HepG2 (cell line): ENCODE measurements around the gene PRPSAP1. TPM values are rescaled to one million over a fixed set of nuclear protein-coding genes. Genes with fewer than 3 reads are reported as not detected.

Experiments
- ARNTL ChIP-seq: sonication (generic); formaldehyde crosslinking; IDR thresholded peaks from 2 replicates; pipeline ENCODE4 v1.4.0; 2020; ENCODE audit warnings: mild to moderate bottlenecking, missing genetic modification reagents
- CBX2 ChIP-seq, 2 experiments: fragments of 200-600 bp in 1 of 2; sonication (generic); formaldehyde crosslinking in 1 of 2; IDR thresholded peaks; 2 replicates each; pipeline versions ENCODE4 v1.7.0 to v1.8.1; 2018 to 2022; ENCODE audit warnings: low read depth in 2 of 2, low read length in 1 of 2, mild to moderate bottlenecking in 1 of 2, missing genetic modification reagents in 1 of 2
- GABPB1 ChIP-seq: IDR thresholded peaks from 2 replicates; pipeline ENCODE4 v1.6.1; 2016; ENCODE audit warnings: mild to moderate bottlenecking, missing genetic modification reagents, moderate library complexity, missing compliant biosample characterization
- KLF11 ChIP-seq: IDR thresholded peaks from 2 replicates; pipeline ENCODE4 v1.6.1; 2016; ENCODE audit warnings: missing compliant biosample characterization
- MTF1 ChIP-seq: sonication (generic); formaldehyde crosslinking; IDR thresholded peaks from 2 replicates; pipeline ENCODE4 v1.5.0; 2020; ENCODE audit warnings: missing genetic modification reagents
- PCBP2 ChIP-seq: fragments of 200-400 bp; formaldehyde crosslinking; optimal IDR thresholded peaks from 2 replicates; pipeline ENCODE3; 2018; ENCODE audit warnings: low read length, low read depth; ENCODE audit not compliant: poor library complexity, severe bottlenecking
- POGZ ChIP-seq: sonication (generic); formaldehyde crosslinking; IDR thresholded peaks from 2 replicates; pipeline ENCODE4 v1.4.0; 2020; ENCODE audit warnings: mild to moderate bottlenecking, missing genetic modification reagents
- SATB2 ChIP-seq: sonication (generic); formaldehyde crosslinking; IDR thresholded peaks from 2 replicates; pipeline ENCODE4 v1.5.0; 2020; ENCODE audit warnings: missing genetic modification reagents
- SIN3A ChIP-seq: IDR thresholded peaks from 2 replicates; pipeline ENCODE4 v1.6.1; 2011; ENCODE audit warnings: low read depth, mild to moderate bottlenecking, control low read depth, low read length, borderline replicate concordance
- SMYD3 ChIP-seq: sonication (generic); formaldehyde crosslinking; IDR thresholded peaks from 2 replicates; pipeline ENCODE4 v1.8.1; 2023; ENCODE audit warnings: mild to moderate bottlenecking, missing genetic modification reagents
- TARDBP ChIP-seq: sonication (generic); formaldehyde crosslinking; IDR thresholded peaks from 2 replicates; pipeline ENCODE4 v1.8.0; 2022; ENCODE audit warnings: mild to moderate bottlenecking, missing genetic modification reagents
- TBL1XR1 ChIP-seq: fragments of 150-350 bp; IDR thresholded peaks from 2 replicates; pipeline ENCODE4 v1.6.1; 2014; ENCODE audit warnings: borderline replicate concordance, low read length; ENCODE audit not compliant: partially characterized antibody
- TCF7L2 ChIP-seq: IDR thresholded peaks from 2 replicates; pipeline ENCODE4 v1.6.1; 2011; ENCODE audit warnings: mild to moderate bottlenecking, low read depth, low read length, moderate library complexity
- ZNF12 ChIP-seq: sonication (generic); formaldehyde crosslinking; IDR thresholded peaks from 2 replicates; pipeline ENCODE4 v1.5.0; 2020; ENCODE audit warnings: missing genetic modification reagents
- ZNF605 ChIP-seq: sonication (generic); formaldehyde crosslinking; IDR thresholded peaks from 2 replicates; pipeline ENCODE4 v1.8.0; 2022; ENCODE audit warnings: mild to moderate bottlenecking, missing genetic modification reagents
- ZNF678 ChIP-seq: sonication (generic); formaldehyde crosslinking; IDR thresholded peaks from 2 replicates; pipeline ENCODE4 v1.4.0; 2020; ENCODE audit warnings: mild to moderate bottlenecking, missing genetic modification reagents
- ZNF790 ChIP-seq: sonication (generic); formaldehyde crosslinking; IDR thresholded peaks from 2 replicates; pipeline ENCODE4 v1.8.0; 2022; ENCODE audit warnings: missing genetic modification reagents, mild to moderate bottlenecking, borderline replicate concordance
- polyA plus RNA-seq, 8 experiments: library from polyadenylated mRNA; depleted of rRNA in 3 of 8; stranded (reverse) in 7 of 8; unstranded in 1 of 8; fragments of >200 nt; fragmentation: Illumina TruSeq in 4 of 8; extraction: Trizol in 4 of 8; gene quantifications; 2 replicates each; pipeline versions ENCODE4 v1.2.1 to v1.2.3, GENCODE V29; 2011 to 2016; ENCODE audit warnings: low read depth in 4 of 8, missing spikeins in 1 of 8, mixed read lengths in 1 of 8; ENCODE audit not compliant: insufficient read depth in 1 of 8
- total RNA-seq, 5 experiments: library from RNA; depleted of rRNA; stranded (reverse); fragments of >200 nt; fragmentation: Illumina TruSeq; extraction: Trizol; gene quantifications; 2 replicates each; pipeline ENCODE4 v1.2.3, GENCODE V29; 2016; ENCODE audit warnings: low read depth in 1 of 5
- TF ChIP-seq, protein P1 (sequence below): sonication (generic); formaldehyde crosslinking; IDR thresholded peaks from 2 replicates; pipeline ENCODE4 v1.4.0; 2020; ENCODE audit warnings: low read depth, missing genetic modification reagents
- TF ChIP-seq, protein P2 (sequence below): sonication (generic); formaldehyde crosslinking; IDR thresholded peaks from 2 replicates; pipeline ENCODE4 v1.4.0; 2020; ENCODE audit warnings: mild to moderate bottlenecking, missing genetic modification reagents
- TF ChIP-seq, protein P3 (sequence below): sonication (generic); formaldehyde crosslinking; IDR thresholded peaks from 2 replicates; pipeline ENCODE4 v1.5.1; 2020; ENCODE audit warnings: mild to moderate bottlenecking, missing genetic modification reagents
- TF ChIP-seq, protein P4 (sequence below): IDR thresholded peaks from 2 replicates; pipeline ENCODE4 v1.6.1; 2016; ENCODE audit warnings: missing compliant biosample characterization, missing genetic modification reagents, borderline replicate concordance

Gene PRPSAP1
- total and polyA plus RNA-seq, 2 of the 13 experiments (the other 11 are each of a cell fraction or from before 2014, with no cell fraction given): 91.1 to 314 TPM

DNA sequence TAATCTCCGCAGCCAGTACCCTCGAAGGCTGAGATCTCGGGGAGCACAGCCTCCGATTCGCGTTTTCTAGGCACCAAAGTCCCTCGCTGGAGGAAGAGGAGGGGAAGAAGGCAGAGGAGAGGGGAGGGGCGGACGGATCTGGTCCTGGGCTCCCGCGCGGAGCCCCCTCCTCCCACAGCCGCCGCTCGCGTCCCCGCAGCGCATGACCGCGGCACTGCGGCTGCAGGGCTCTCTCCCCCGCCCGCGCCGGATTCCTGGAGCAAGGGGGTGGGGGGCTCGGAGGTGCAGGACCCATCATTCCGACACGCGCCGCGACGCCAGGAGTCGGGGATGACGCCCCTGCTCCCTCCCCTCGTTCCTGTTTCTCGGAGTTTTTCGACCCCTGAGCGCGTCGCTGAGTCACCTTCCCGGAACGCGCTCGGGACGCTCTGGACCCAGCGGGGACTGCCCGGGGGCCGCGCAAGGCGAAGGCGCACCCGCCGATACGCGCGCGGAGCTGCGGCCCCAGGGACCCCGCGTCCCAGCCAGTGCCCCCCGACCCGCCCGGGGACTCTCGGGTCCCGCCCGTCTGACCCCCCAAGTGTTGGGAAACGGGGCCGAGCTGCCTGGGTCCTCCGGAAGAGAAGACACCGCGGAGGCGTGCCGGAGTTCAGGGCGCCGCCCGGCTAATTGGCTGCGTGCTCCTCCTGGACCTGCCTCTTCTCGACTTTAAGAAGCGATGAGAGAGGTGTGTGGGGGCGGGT, 29.3 kb upstream of the PRPSAP1 start (continued):
- peak; percentile 62; the same call in 1 of the 2 replicates for TF ChIP-seq ZNF790 (CRISPR knock-in tag)
- TF ChIP-seq TCF7L2: no peak
- TF ChIP-seq, protein P1, sequence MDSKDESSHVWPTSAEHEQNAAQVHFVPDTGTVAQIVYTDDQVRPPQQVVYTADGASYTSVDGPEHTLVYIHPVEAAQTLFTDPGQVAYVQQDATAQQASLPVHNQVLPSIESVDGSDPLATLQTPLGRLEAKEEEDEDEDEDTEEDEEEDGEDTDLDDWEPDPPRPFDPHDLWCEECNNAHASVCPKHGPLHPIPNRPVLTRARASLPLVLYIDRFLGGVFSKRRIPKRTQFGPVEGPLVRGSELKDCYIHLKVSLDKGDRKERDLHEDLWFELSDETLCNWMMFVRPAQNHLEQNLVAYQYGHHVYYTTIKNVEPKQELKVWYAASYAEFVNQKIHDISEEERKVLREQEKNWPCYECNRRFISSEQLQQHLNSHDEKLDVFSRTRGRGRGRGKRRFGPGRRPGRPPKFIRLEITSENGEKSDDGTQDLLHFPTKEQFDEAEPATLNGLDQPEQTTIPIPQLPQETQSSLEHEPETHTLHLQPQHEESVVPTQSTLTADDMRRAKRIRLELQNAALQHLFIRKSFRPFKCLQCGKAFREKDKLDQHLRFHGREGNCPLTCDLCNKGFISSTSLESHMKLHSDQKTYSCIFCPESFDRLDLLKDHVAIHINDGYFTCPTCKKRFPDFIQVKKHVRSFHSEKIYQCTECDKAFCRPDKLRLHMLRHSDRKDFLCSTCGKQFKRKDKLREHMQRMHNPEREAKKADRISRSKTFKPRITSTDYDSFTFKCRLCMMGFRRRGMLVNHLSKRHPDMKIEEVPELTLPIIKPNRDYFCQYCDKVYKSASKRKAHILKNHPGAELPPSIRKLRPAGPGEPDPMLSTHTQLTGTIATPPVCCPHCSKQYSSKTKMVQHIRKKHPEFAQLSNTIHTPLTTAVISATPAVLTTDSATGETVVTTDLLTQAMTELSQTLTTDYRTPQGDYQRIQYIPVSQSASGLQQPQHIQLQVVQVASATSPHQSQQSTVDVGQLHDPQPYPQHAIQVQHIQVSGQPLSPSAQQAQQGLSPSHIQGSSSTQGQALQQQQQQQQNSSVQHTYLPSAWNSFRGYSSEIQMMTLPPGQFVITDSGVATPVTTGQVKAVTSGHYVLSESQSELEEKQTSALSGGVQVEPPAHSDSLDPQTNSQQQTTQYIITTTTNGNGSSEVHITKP (CRISPR knock-in tag): 0 out of 2 replicates have a peak, but pooled peaks have one; percentile 28
- peak; percentile 72; the same call in 1 of the 2 replicates for TF ChIP-seq GABPB1
- peak; percentile 56; the same call in 1 of the 2 replicates for TF ChIP-seq ZNF12
- TF ChIP-seq ZNF678: no peak
- peak; percentile 15; the same call in 1 of the 2 replicates for TF ChIP-seq POGZ (CRISPR knock-in tag)
- no peak for TF ChIP-seq MTF1 (CRISPR knock-in tag)
- TF ChIP-seq, protein P2, sequence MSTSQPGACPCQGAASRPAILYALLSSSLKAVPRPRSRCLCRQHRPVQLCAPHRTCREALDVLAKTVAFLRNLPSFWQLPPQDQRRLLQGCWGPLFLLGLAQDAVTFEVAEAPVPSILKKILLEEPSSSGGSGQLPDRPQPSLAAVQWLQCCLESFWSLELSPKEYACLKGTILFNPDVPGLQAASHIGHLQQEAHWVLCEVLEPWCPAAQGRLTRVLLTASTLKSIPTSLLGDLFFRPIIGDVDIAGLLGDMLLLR: peak; percentile 69; the same call in 1 of the 2 replicates
- TF ChIP-seq TARDBP: peak; percentile 25; the same call in 1 of the 2 replicates
- TF ChIP-seq, protein P3, sequence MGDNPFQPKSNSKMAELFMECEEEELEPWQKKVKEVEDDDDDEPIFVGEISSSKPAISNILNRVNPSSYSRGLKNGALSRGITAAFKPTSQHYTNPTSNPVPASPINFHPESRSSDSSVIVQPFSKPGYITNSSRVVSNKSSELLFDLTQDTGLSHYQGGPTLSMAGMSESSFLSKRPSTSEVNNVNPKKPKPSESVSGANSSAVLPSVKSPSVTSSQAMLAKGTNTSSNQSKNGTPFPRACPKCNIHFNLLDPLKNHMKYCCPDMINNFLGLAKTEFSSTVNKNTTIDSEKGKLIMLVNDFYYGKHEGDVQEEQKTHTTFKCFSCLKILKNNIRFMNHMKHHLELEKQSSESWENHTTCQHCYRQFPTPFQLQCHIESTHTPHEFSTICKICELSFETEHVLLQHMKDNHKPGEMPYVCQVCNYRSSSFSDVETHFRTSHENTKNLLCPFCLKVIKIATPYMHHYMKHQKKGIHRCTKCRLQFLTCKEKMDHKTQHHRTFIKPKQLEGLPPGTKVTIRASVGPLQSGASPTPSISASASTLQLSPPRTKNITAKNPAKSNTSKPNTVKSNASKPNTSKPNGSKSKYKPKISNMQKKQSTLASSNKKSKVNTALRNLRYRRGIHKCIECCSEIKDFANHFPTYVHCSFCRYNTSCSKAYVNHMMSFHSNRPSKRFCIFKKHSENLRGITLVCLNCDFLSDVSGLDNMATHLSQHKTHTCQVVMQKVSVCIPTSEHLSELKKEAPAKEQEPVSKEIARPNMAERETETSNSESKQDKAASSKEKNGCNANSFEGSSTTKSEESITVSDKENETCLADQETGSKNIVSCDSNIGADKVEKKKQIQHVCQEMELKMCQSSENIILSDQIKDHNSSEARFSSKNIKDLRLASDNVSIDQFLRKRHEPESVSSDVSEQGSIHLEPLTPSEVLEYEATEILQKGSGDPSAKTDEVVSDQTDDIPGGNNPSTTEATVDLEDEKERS (CRISPR knock-in tag): no peak; the same call in 1 of the 2 replicates
- TF ChIP-seq SATB2 (CRISPR knock-in tag): 0 out of 2 replicates have a peak, but pooled peaks have one; percentile 17
- TF ChIP-seq TBL1XR1: no peak
- TF ChIP-seq, protein P4, sequence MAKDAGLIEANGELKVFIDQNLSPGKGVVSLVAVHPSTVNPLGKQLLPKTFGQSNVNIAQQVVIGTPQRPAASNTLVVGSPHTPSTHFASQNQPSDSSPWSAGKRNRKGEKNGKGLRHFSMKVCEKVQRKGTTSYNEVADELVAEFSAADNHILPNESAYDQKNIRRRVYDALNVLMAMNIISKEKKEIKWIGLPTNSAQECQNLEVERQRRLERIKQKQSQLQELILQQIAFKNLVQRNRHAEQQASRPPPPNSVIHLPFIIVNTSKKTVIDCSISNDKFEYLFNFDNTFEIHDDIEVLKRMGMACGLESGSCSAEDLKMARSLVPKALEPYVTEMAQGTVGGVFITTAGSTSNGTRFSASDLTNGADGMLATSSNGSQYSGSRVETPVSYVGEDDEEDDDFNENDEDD (CRISPR knock-in tag): peak; percentile 52; the same call in 1 of the 2 replicates
- TF ChIP-seq SIN3A: peak; percentile 59; the same call in 1 of the 2 replicates
- TF ChIP-seq SMYD3 (CRISPR knock-in tag): no peak
- TF ChIP-seq PCBP2: no peak
- TF ChIP-seq KLF11 (CRISPR knock-in tag): no peak
- TF ChIP-seq ARNTL (CRISPR knock-in tag): peak; percentile 37
- no peak for TF ChIP-seq CBX2 (IDR thresholded peaks at IDR 0.05; ENCODE audit: low read depth, low read length)
- no peak for TF ChIP-seq CBX2 (CRISPR knock-in tag; IDR thresholded peaks at IDR 0.05; ENCODE audit: low read depth)
- TF ChIP-seq ZNF605 (CRISPR knock-in tag): no peak; the same call in none of the 2 replicates
